GM23248 (cell line): ENCODE data around the gene ITGB1BP1. TPM values are rescaled to one million over a fixed set of nuclear protein-coding genes. Genes with fewer than 3 reads are reported as not detected.
A peak's percentile ranks its signal among the peaks of the same experiment; 100 is the strongest.

Source experiments
- DNase-seq: peaks from one replicate; pipeline ENCODE4 v3.0.0-alpha.2; 2015
- H2AFZ ChIP-seq: fragments of 200-600 bp; sonication (generic); 2 replicates; pipeline ENCODE4 v1.6.1; 2016; ENCODE audit warnings: antibody characterized with exemption
- H3F3A ChIP-seq: fragments of 200-600 bp; sonication (generic); 2 replicates; pipeline ENCODE4 v1.6.1; 2016; ENCODE audit warnings: mild to moderate bottlenecking, antibody characterized with exemption, mixed run types; ENCODE audit not compliant: insufficient read depth
- H3K27ac ChIP-seq: fragments of 200-600 bp; sonication (generic); 2 replicates; pipeline ENCODE4 v1.5.1; 2016; ENCODE audit warnings: mild to moderate bottlenecking
- H3K27me3 ChIP-seq: fragments of 200-600 bp; sonication (generic); replicated peaks from 2 replicates; pipeline ENCODE4 v1.6.1; 2016; ENCODE audit warnings: mild to moderate bottlenecking; ENCODE audit not compliant: insufficient read depth
- H3K36me3 ChIP-seq: fragments of 200-600 bp; sonication (generic); 2 replicates; pipeline ENCODE4 v1.6.1; 2016; ENCODE audit warnings: low read depth, mild to moderate bottlenecking
- H3K4me1 ChIP-seq: fragments of 200-600 bp; sonication (generic); 2 replicates; pipeline ENCODE4 v1.6.1; 2016; ENCODE audit warnings: mild to moderate bottlenecking; ENCODE audit not compliant: insufficient read depth
- H3K4me2 ChIP-seq: fragments of 200-600 bp; sonication (generic); one replicate; pipeline ENCODE4 v1.6.1; 2016; ENCODE audit warnings: mild to moderate bottlenecking; ENCODE audit not compliant: unreplicated experiment
- H3K4me3 ChIP-seq: fragments of 200-600 bp; sonication (generic); 2 replicates; pipeline ENCODE4 v1.5.1; 2016; ENCODE audit warnings: mild to moderate bottlenecking
- H3K79me2 ChIP-seq: fragments of 200-600 bp; sonication (generic); 2 replicates; pipeline ENCODE4 v1.6.1; 2016; ENCODE audit warnings: mild to moderate bottlenecking; ENCODE audit not compliant: insufficient read depth
- H3K9ac ChIP-seq: fragments of 200-600 bp; sonication (generic); 2 replicates; pipeline ENCODE4 v1.6.1; 2016; ENCODE audit warnings: mild to moderate bottlenecking
- H3K9me2 ChIP-seq: fragments of 200-600 bp; sonication (generic); 2 replicates; pipeline ENCODE4 v1.6.1; 2016; ENCODE audit warnings: mixed run types, mild to moderate bottlenecking, moderate library complexity; ENCODE audit not compliant: insufficient read depth
- H3K9me3 ChIP-seq: fragments of 200-600 bp; sonication (generic); one replicate; pipeline ENCODE4 v1.6.1; 2017; ENCODE audit warnings: low read depth
- H4K20me1 ChIP-seq: fragments of 200-600 bp; sonication (generic); 2 replicates; pipeline ENCODE4 v1.6.0; 2016; ENCODE audit not compliant: insufficient read depth
- EZH2 ChIP-seq: fragments of 200-600 bp; sonication (generic); IDR thresholded peaks from 2 replicates; pipeline ENCODE4 v1.6.1; 2018; ENCODE audit warnings: antibody characterized with exemption, mild to moderate bottlenecking; ENCODE audit not compliant: insufficient read depth, poor library complexity, severe bottlenecking
- EZH2phosphoT487 ChIP-seq: fragments of 200-600 bp; sonication (generic); IDR thresholded peaks from 2 replicates; pipeline ENCODE4 v1.6.1; 2018; ENCODE audit warnings: antibody characterized with exemption, moderate library complexity, mild to moderate bottlenecking, low read depth; ENCODE audit not compliant: insufficient read depth
- WGBS, 2 experiments: methylation state at CpG; one replicate each; pipeline ENCODE4 v1.1.6; 2015 to 2017; ENCODE audit warnings: low lambda C conversion rate in 2 of 2, low coverage in 1 of 2; ENCODE audit errors: missing lambda C conversion rate in 2 of 2; 5-methylcytosine and 5-hydroxymethylcytosine counted together
- in situ Hi-C: fragments of 300-500 bp; cut with MboI; formaldehyde crosslinking; loops from 2 replicates; pipeline ENCODE4 v1.15.0; 2020
- polyA plus RNA-seq: library from polyadenylated mRNA; unstranded; fragments of >200 nt; fragmentation: Nextera tagmentation; extraction: Ambion mirVana; gene quantifications from 2 replicates; pipeline ENCODE4 v1.2.1, GENCODE V29; 2016
- total RNA-seq: library from RNA; depleted of rRNA; stranded (reverse); fragments of >200 nt; shearing (Covaris generic); gene quantifications from 2 replicates; pipeline ENCODE4 v1.2.3, GENCODE V29; 2014

ITGB1BP1 gene
- total and polyA plus RNA-seq, 2 experiments from 2014 or later = 39.0 to 289 TPM

DNA sequence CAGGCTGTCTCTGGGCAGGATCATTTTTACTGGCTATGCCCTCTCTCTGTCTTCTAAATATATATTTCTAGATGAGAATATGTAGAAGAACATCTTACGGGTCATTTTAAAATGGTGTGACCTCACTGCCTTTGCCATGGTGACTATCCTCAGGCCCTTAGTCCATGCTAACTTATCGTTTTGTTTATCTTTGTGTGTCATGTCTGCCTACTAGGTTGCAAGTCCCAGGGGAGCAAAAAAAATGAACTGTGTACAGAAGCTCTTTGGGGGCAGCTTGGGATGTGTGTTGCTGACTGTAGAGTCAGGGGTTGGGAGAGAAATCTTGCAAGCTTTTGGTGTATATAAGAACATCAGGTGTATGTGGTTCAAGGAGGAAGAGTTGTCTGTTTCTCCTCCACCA is 11.2 kb upstream of the ITGB1BP1 start:
- in situ Hi-C loops = no loop called here
- H3K9me2 ChIP-seq = no peaks in the 10 kb centered on the region
- H3K9me3 ChIP-seq = no peaks in the 10 kb centered on the region
- H3K9ac ChIP-seq = no peak overlapping the region
- no peak overlapping the region for H3K4me2 ChIP-seq
- peaks cover 22% of the 10 kb centered on the region for H3K4me1 ChIP-seq
- no peak overlapping the region for H2AFZ ChIP-seq
- H3F3A ChIP-seq = peaks cover 26% of the 10 kb centered on the region
- no peaks in the 10 kb centered on the region for H4K20me1 ChIP-seq
- H3K4me3 ChIP-seq = no peak overlapping the region
- H3K36me3 ChIP-seq = peaks cover 47% of the 10 kb centered on the region
- 53 to 65% methylated on average over 2 of the region's 2 CpGs for WGBS, 2 experiments
- TF ChIP-seq EZH2phosphoT487 (no peak), EZH2 (no peak)
- peak; percentile 38 for DNase-seq
- H3K79me2 ChIP-seq = no peaks in the 10 kb centered on the region; the same call in 1 of the 2 replicates
- no peaks in the 10 kb centered on the region for H3K27me3 ChIP-seq
- no peak overlapping the region for H3K27ac ChIP-seq

DNA sequence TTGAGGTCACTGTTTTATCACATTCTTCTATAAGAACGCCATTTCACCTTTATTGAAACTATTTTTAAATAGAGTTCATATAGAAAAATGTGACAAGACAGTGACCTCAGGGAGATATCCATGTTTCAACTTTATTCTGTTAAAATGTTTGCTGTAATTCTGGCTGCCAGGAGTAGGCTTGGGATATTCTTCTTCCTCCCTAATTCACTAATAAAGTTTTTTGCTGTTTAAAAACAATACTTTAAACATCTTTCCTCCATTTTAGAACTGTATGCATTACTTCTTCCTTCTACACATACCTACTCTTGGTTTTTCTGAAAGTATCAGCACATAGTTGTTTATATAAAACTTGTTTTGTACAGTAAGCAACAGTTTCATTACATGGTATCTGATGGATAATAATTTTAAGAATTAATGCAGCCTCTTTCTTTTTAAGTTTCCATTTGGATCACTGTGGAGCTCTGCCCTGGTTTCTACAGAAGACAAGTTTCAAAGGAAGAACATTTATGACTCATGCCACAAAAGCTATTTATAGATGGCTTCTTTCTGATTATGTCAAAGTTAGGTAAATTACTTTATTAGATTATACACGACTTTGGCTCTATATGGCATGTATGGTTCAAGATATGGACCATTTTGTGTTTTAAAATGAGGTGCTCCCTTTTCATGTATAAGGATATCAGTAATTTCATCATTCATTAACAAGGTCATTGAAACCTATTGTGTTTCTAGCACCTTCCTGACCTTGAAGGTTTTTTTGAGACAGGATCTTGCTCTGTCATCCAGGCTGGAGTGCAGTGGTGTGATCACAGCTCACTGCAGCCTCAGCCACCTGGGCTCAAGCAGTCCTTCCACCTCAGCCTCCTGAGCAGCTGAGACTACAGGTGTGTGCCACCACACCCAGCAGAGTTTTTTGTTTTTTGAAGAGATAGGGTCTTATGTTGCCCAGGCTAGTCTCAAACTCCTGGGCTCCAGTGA is 7.3 kb upstream of the ITGB1BP1 start:
- TF ChIP-seq EZH2phosphoT487 (no peak), EZH2 (no peak)
- Histone ChIP-seq H2AFZ (no peak overlapping the region), H3K27me3 (no peaks in the 10 kb centered on the region), H3K4me3 (0 out of 2 replicates have a peak overlapping the region, but pooled peaks have one; percentile 11), H3K36me3 (peaks cover 30% of the 10 kb centered on the region), H3K9me3 (no peaks in the 10 kb centered on the region), H3K4me1 (peaks cover 30% of the 10 kb centered on the region), H3K9me2 (no peaks in the 10 kb centered on the region), H3K27ac (peak overlapping the region; percentile 22; the same call in 1 of the 2 replicates), H3K9ac (no peak overlapping the region), H3K4me2 (peak overlapping the region; percentile 38), H3F3A (peaks cover 28% of the 10 kb centered on the region), H4K20me1 (no peaks in the 10 kb centered on the region), H3K79me2 (peaks cover 21% of the 10 kb centered on the region)
- DNase-seq = peak; percentile 70
- in situ Hi-C loops = no loop called here
- 53 to 64% methylated on average over 2 of the region's 2 CpGs for WGBS, 2 experiments

DNA sequence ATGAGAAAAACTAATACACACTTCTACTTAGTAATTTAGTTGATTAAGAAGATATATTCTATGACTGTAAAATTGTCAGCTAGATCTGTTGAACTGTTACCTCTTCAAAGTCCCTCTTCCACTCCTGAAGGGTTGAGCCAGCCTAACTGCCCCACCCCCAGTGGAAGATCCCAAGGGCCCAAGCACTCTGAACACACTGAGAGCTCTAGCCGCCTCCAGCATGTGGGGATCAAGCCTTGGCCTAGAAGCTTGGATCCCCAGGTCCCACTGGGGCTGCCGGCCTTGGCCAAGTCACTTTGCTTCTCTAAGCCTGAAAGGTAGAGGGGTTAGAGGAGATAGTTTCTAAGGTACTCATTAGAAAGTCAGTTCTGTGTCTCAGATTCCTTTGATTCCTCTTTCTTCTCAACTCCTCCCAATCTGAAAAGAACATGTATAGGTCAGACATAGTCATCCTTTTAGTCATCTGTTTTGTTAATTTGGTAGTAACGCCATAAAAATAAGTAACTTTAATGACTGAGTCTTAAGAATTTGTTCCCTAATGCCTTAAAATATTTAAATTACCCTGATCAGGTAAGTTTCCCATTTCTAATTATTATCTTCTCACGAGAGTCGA is 5.7 kb upstream of the ITGB1BP1 start:
- Histone ChIP-seq H3K79me2 (peaks cover 37% of the 10 kb centered on the region), H3K4me1 (peaks cover 37% of the 10 kb centered on the region), H3K4me3 (no peak overlapping the region), H3K27me3 (no peaks in the 10 kb centered on the region), H3K9me3 (no peaks in the 10 kb centered on the region), H3K9me2 (no peaks in the 10 kb centered on the region), H3K4me2 (peak overlapping the region; percentile 23), H2AFZ (peak overlapping the region; percentile 49; the same call in 1 of the 2 replicates), H3K36me3 (peaks cover 30% of the 10 kb centered on the region), H3K27ac (peak overlapping the region; percentile 41), H3F3A (peaks cover 28% of the 10 kb centered on the region), H4K20me1 (no peaks in the 10 kb centered on the region), H3K9ac (no peak overlapping the region)
- 76 to 81% methylated on average over 5 of the region's 5 CpGs for WGBS, 2 experiments
- DNase-seq = peak; percentile 49
- in situ Hi-C loops = no loop called here
- no peak for TF ChIP-seq EZH2phosphoT487
- no peak for TF ChIP-seq EZH2

DNA sequence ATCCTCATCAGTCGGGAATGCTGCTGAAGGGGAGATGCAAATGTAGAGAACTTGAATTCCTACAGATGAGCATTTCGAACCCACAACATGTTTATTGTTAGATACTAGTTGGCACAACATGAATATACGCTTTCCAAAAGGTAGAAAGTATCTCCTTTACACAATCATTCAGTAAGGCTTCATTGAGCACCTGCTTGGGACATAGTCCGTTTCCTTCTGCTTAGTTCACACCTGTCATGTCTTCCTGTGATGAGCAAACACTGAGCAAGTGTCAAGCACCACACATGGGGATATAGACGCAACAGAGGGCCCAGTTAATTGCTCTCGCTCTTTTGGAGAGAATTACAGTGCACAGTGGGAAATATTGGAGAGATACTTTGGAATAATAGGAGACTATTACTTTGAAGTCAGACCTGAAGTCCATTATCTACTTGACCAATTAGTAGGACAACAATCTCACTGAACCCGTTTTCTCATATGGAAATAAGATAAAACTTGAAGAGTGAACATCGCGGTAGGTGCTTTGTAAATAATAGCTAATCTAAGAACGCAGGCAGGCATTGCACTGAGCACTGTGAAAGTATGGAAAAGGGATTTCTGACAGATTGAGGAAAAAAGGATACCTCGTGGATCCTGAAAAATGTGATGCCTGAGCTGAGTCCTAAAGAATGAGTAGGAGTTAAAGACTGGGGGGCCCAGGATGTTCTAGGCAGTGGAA is 1.3 kb upstream of the ITGB1BP1 start:
- Histone ChIP-seq H3K79me2 (peaks cover 77% of the 10 kb centered on the region), H3K27me3 (no peaks in the 10 kb centered on the region), H2AFZ (peak overlapping the region; percentile 96), H3F3A (peaks cover 12% of the 10 kb centered on the region; the same call in 1 of the 2 replicates), H3K4me1 (peaks cover 28% of the 10 kb centered on the region), H3K9ac (peak overlapping the region; percentile 96), H3K4me3 (peak overlapping the region; percentile 98), H3K4me2 (peak overlapping the region; percentile 93), H3K27ac (peak overlapping the region; percentile 83; the same call in 1 of the 2 replicates), H4K20me1 (no peaks in the 10 kb centered on the region), H3K9me2 (no peaks in the 10 kb centered on the region), H3K9me3 (no peaks in the 10 kb centered on the region), H3K36me3 (no peaks in the 10 kb centered on the region)
- no peak for DNase-seq
- WGBS, 2 experiments = 56 to 58% methylated on average over 11 of the region's 11 CpGs
- TF ChIP-seq EZH2phosphoT487 = no peak
- no peak for TF ChIP-seq EZH2
- in situ Hi-C loops = no loop called here
